Measurements from ENCODE around the gene CHI3L2.

- TF ChIP-seq CTCF (IDR thresholded peaks at IDR 0.05; ENCODE audit: insufficient read depth, low read depth, low read length) (no peak), EZH2 (IDR thresholded peaks at IDR 0.05; ENCODE audit: insufficient read depth, low read length) (no peak)
Measured at GRCh38 chr1:111236379-111236778, 8.9 kb downstream of the CHI3L2 start.

All from astrocyte (in vitro differentiated cells and primary cell).